G401.6 (cell line): ENCODE data around the gene TAS2R13.

Experiments used
- FAIRE-seq: peaks from 2 replicates; lab custom pipeline; 2012; peaks lifted over from hg19 to GRCh38; lab: Jason Lieb, UNC

TAS2R13 gene

GRCh38 chr12:10909462-10909861 is at the start of gene TAS2R13:
Gene TAS2R13 (minus strand): TSS chr12:10909562. CDS start chr12:10909298, 264 bp downstream.
- FAIRE-seq, result no peak

GRCh38 chr12:10957741-10958140 is 48.4 kb upstream of the TAS2R13 start:
- FAIRE-seq, result no peak

GRCh38 chr12:10956085-10956484 is 46.7 kb upstream of the TAS2R13 start:
- no peak for FAIRE-seq

- FAIRE-seq, result no peak
Measured at GRCh38 chr12:10952645-10953044, 43.3 kb upstream of the TAS2R13 start.

- FAIRE-seq, result no peak
Measured at GRCh38 chr12:10943167-10943566, 33.8 kb upstream of the TAS2R13 start.

GRCh38 chr12:10941916-10942607 is 32.7 kb upstream of the TAS2R13 start:
- FAIRE-seq, result no peak

- peak; percentile 79 for FAIRE-seq
Measured at GRCh38 chr12:10941369-10941768, 32.0 kb upstream of the TAS2R13 start.

- no peak for FAIRE-seq
Measured at GRCh38 chr12:10940389-10940788, 31.0 kb upstream of the TAS2R13 start.

GRCh38 chr12:10939163-10939562 is 29.8 kb upstream of the TAS2R13 start, which contains the start of gene TAS2R14:
Gene TAS2R14 (minus strand): TSS chr12:10939263. CDS start chr12:10939207, 56 bp downstream.
- no peak for FAIRE-seq

- no peak for FAIRE-seq
Measured at GRCh38 chr12:10936506-10936905, 27.1 kb upstream of the TAS2R13 start.

- FAIRE-seq, result no peak
Measured at GRCh38 chr12:10928746-10929286, 19.5 kb upstream of the TAS2R13 start, which contains the start of gene PRH2. Gene PRH2 (plus strand): TSS chr12:10929236. CDS start chr12:10929274, 38 bp downstream.

- no peak for FAIRE-seq
Measured at GRCh38 chr12:10926269-10926668, 16.9 kb upstream of the TAS2R13 start.

- no peak for FAIRE-seq
Measured at GRCh38 chr12:10919809-10920208, 10.4 kb upstream of the TAS2R13 start.

- no peak for FAIRE-seq
Measured at GRCh38 chr12:10910380-10910779, 1.0 kb upstream of the TAS2R13 start.

- no peak for FAIRE-seq
Measured at GRCh38 chr12:10904686-10905085, 4.7 kb downstream of the TAS2R13 start.

- FAIRE-seq, result no peak
Measured at GRCh38 chr12:10901427-10901826, 7.9 kb downstream of the TAS2R13 start.

- FAIRE-seq, result no peak
Measured at GRCh38 chr12:10900972-10901371, 8.4 kb downstream of the TAS2R13 start.

GRCh38 chr12:10900530-10900929 is 8.8 kb downstream of the TAS2R13 start:
- no peak for FAIRE-seq

GRCh38 chr12:10896854-10897253 is 12.5 kb downstream of the TAS2R13 start:
- no peak for FAIRE-seq

GRCh38 chr12:10891937-10892336 is 17.4 kb downstream of the TAS2R13 start:
- no peak for FAIRE-seq

GRCh38 chr12:10889226-10889625 is 20.1 kb downstream of the TAS2R13 start:
- no peak for FAIRE-seq

- FAIRE-seq, result no peak
Measured at GRCh38 chr12:10884086-10884725, 25.2 kb downstream of the TAS2R13 start, which contains the start of gene PRH1. Gene PRH1 (minus strand): TSS chr12:10884255. CDS start chr12:10884217, 38 bp downstream.

- FAIRE-seq, result no peak
Measured at GRCh38 chr12:10873378-10873777, 36.0 kb downstream of the TAS2R13 start.
